Measurements from ENCODE around the gene CAMK2B.

Gene CAMK2B

GRCh38 chr7:44189993-44190872 lies 135.2 kb downstream of the CAMK2B start:
- 83% methylated on average over 14 of the region's 14 CpGs for WGBS
- Histone ChIP-seq H2AFZ (ENCODE audit: low read depth, low read length) (no peak overlapping the region), H3K36me3 (ENCODE audit: control insufficient read depth in 1 of 2, insufficient read depth in 2 of 2, low read depth in 1 of 2, low read length in 2 of 2) (no peaks in the 10 kb centered on the region)

DNA sequence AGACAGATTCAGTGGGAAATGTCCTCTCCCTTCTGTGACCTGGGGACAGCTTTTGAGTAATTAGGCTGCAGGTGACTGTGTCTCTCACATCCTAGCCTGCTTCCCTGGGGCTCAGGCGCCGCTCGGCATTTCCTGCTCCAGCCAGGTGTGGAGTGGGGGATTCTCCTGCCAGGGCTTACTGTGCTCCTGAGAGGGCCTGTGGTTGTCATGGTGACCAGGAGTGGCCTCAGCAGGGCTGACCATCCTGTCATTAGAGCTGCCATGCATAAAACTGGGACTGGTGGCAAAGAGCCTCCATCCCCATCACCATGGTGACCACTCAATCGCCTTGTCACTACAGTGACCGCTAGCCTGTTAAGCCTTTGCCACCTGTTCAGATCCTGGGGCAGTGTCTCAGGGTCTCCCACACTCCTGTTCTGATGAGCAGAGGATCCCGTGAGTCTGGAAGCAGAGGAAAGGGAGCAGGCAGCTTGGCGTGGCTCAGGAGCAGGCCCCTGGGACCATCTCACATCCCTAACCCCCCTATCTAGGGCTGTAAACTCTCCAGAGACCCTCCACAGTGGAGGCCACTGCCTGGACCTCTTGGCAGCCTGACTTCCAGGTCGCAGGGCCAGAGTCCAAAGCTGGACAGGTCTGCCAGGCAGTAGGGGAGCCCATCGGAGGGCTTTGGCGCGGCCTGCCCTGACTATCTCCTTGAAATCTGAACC lies 136.0 kb downstream of the CAMK2B start, which contains the start of gene GCK:
Gene GCK, minus strand, starts transcription at position 154 of the 707 bp plus-strand sequence. CDS start 486 bp downstream, outside the sequence.
- H3K27ac ChIP-seq (ENCODE audit: low read length, poor library complexity, severe bottlenecking) = no peak within 1 kb of the TSS
- H4K8ac ChIP-seq (ENCODE audit: low read length) = no peak within 1 kb of the TSS
- no peak within 1 kb of the TSS for H3K4me3 ChIP-seq (ENCODE audit: insufficient read depth in 1 of 2, low read depth in 1 of 2, low read length in 2 of 2)
- peaks cover 35% of the 10 kb centered on the region for H3K4me1 ChIP-seq (ENCODE audit: control insufficient read depth, insufficient read depth, low read depth, low read length)
- WGBS = 93% methylated on average over 11 of the region's 11 CpGs
- no peak within 1 kb of the TSS for H3K23ac ChIP-seq (ENCODE audit: low read length in 2 of 2)
- H3K27me3 ChIP-seq (ENCODE audit: control insufficient read depth in 1 of 2, insufficient read depth in 1 of 2, low read length in 2 of 2) = peaks cover 0 to 4% of the 10 kb centered on the region in 2 experiments
- no peak within 1 kb of the TSS for H2BK12ac ChIP-seq (ENCODE audit: low read length in 2 of 2)
- no peak within 1 kb of the TSS for H3K14ac ChIP-seq (ENCODE audit: low read length in 2 of 2)
- no peaks in the 10 kb centered on the region for H3K9me3 ChIP-seq (ENCODE audit: control insufficient read depth, low read length)
- H2AK5ac ChIP-seq (ENCODE audit: low read length, severe bottlenecking) = peak within 1 kb of the TSS; percentile 33
- H3K18ac ChIP-seq (ENCODE audit: low read depth in 1 of 2, low read length in 2 of 2) = no peak within 1 kb of the TSS
- H4K91ac ChIP-seq (ENCODE audit: low read length) = no peak within 1 kb of the TSS
- no peak for DNase-seq
- no peak within 1 kb of the TSS for H3K4ac ChIP-seq (ENCODE audit: low read depth in 1 of 2, low read length in 2 of 2)
- no peak within 1 kb of the TSS for H2BK15ac ChIP-seq (ENCODE audit: low read depth, poor library complexity, severe bottlenecking)
- H2AFZ ChIP-seq (ENCODE audit: low read depth, low read length) = no peak within 1 kb of the TSS
- no peak within 1 kb of the TSS for H2BK120ac ChIP-seq (ENCODE audit: low read depth, low read length)
- no peaks in the 10 kb centered on the region for H3K79me1 ChIP-seq (replicated peaks; ENCODE audit: low read length, poor library complexity, severe bottlenecking)
- H2BK5ac ChIP-seq (ENCODE audit: low read depth, low read length, poor library complexity, severe bottlenecking) = no peak within 1 kb of the TSS
- H3K9ac ChIP-seq (ENCODE audit: low read length) = no peak within 1 kb of the TSS
- no peaks in the 10 kb centered on the region for H3K36me3 ChIP-seq (ENCODE audit: control insufficient read depth in 1 of 2, insufficient read depth in 2 of 2, low read depth in 1 of 2, low read length in 2 of 2)
- H3K4me2 ChIP-seq (ENCODE audit: low read length, poor library complexity, severe bottlenecking) = no peak within 1 kb of the TSS

More at GRCh38 chr7:44189993-44190872, 135.2 kb downstream of the CAMK2B start:
- Histone ChIP-seq H3K4me1 (ENCODE audit: control insufficient read depth, insufficient read depth, low read depth, low read length) (peaks cover 33% of the 10 kb centered on the region), H3K18ac (ENCODE audit: low read depth in 1 of 2, low read length in 2 of 2) (no peak overlapping the region), H3K9ac (ENCODE audit: low read length) (no peak overlapping the region), H3K9me3 (ENCODE audit: control insufficient read depth, low read length) (no peaks in the 10 kb centered on the region), H3K4ac (ENCODE audit: low read depth in 1 of 2, low read length in 2 of 2) (no peak overlapping the region), H3K23ac (ENCODE audit: low read length in 2 of 2) (no peak overlapping the region), H4K8ac (ENCODE audit: low read length) (no peak overlapping the region), H3K4me2 (ENCODE audit: low read length, poor library complexity, severe bottlenecking) (no peak overlapping the region), H2AK5ac (ENCODE audit: low read length, severe bottlenecking) (no peak overlapping the region), H3K14ac (ENCODE audit: low read length in 2 of 2) (no peak overlapping the region), H2BK12ac (ENCODE audit: low read length in 2 of 2) (no peak overlapping the region), H4K91ac (ENCODE audit: low read length) (no peak overlapping the region), H3K79me1 (replicated peaks; ENCODE audit: low read length, poor library complexity, severe bottlenecking) (no peaks in the 10 kb centered on the region), H3K4me3 (ENCODE audit: insufficient read depth in 1 of 2, low read depth in 1 of 2, low read length in 2 of 2) (no peak overlapping the region), H2BK120ac (ENCODE audit: low read depth, low read length) (no peak overlapping the region), H3K27ac (ENCODE audit: low read length, poor library complexity, severe bottlenecking) (no peak overlapping the region), H2BK15ac (ENCODE audit: low read depth, poor library complexity, severe bottlenecking) (no peak overlapping the region), H3K27me3 (ENCODE audit: control insufficient read depth in 1 of 2, insufficient read depth in 1 of 2, low read length in 2 of 2) (peaks cover 0 to 4% of the 10 kb centered on the region in 2 experiments), H2BK5ac (ENCODE audit: low read depth, low read length, poor library complexity, severe bottlenecking) (no peak overlapping the region)
- DNase-seq = no peak

DNA sequence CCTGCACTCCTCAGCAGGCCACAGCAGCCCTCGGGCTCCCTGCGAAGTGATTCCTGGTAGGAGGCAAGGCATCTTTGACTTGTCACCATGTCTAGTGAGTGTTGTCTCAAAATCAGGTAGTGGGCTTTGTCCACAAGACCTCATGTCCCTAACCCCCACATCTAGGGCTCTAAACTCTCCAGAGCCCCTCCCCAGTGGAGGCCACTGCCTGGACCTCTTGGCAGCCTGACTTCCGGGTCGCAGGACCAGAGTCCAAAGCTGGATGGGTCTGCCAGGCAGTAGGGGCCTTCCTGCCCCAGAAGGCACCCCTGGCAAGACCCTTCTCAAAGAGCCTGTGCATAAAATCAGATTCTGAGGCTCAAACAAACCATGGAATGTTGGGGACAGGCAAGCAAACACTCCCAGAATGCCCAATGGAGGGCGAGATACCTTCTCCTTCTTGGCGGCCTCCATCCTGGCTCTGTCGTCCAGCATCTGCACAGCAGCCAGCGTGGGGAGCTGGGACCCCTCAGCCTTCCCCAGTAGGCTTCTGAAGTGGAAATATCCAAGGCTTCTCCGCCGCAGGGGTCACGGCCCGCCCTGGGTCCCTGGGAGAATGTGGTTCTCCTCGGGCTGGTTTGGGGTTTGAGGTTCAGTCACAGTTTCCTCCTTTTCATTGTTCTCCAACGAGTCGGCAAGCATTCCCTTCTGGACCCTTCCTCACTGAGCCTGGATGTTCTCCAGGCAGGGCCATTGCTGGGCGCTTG lies 136.7 kb downstream of the CAMK2B start:
- Histone ChIP-seq H3K4ac (ENCODE audit: low read depth in 1 of 2, low read length in 2 of 2) (no peak overlapping the region), H4K91ac (ENCODE audit: low read length) (no peak overlapping the region), H2BK12ac (ENCODE audit: low read length in 2 of 2) (no peak overlapping the region), H3K23ac (ENCODE audit: low read length in 2 of 2) (no peak overlapping the region), H3K4me3 (ENCODE audit: insufficient read depth in 1 of 2, low read depth in 1 of 2, low read length in 2 of 2) (no peak overlapping the region), H3K36me3 (ENCODE audit: control insufficient read depth in 1 of 2, insufficient read depth in 2 of 2, low read depth in 1 of 2, low read length in 2 of 2) (no peaks in the 10 kb centered on the region), H3K4me2 (ENCODE audit: low read length, poor library complexity, severe bottlenecking) (no peak overlapping the region), H3K27me3 (ENCODE audit: control insufficient read depth in 1 of 2, insufficient read depth in 1 of 2, low read length in 2 of 2) (peaks cover 0 to 4% of the 10 kb centered on the region in 2 experiments), H2BK15ac (ENCODE audit: low read depth, poor library complexity, severe bottlenecking) (no peak overlapping the region), H3K27ac (ENCODE audit: low read length, poor library complexity, severe bottlenecking) (no peak overlapping the region), H3K4me1 (ENCODE audit: control insufficient read depth, insufficient read depth, low read depth, low read length) (peaks cover 41% of the 10 kb centered on the region), H2BK5ac (ENCODE audit: low read depth, low read length, poor library complexity, severe bottlenecking) (no peak overlapping the region), H3K14ac (ENCODE audit: low read length in 2 of 2) (no peak overlapping the region), H3K9ac (ENCODE audit: low read length) (no peak overlapping the region), H2AK5ac (ENCODE audit: low read length, severe bottlenecking) (peak overlapping the region; percentile 33), H2BK120ac (ENCODE audit: low read depth, low read length) (no peak overlapping the region), H3K9me3 (ENCODE audit: control insufficient read depth, low read length) (no peaks in the 10 kb centered on the region), H2AFZ (ENCODE audit: low read depth, low read length) (no peak overlapping the region), H3K18ac (ENCODE audit: low read depth in 1 of 2, low read length in 2 of 2) (no peak overlapping the region), H3K79me1 (replicated peaks; ENCODE audit: low read length, poor library complexity, severe bottlenecking) (no peaks in the 10 kb centered on the region), H4K8ac (ENCODE audit: low read length) (no peak overlapping the region)
- 90% methylated on average over 16 of the region's 16 CpGs for WGBS
- no peak for DNase-seq
